ENCODE results near the gene CBFA2T3. TPM values are rescaled to one million over a fixed set of nuclear protein-coding genes. Genes with fewer than 3 reads are reported as not detected.

CBFA2T3 gene
- total RNA-seq, 2 donors from 2014 or later, result 10.5 to 15.7 TPM

DNA sequence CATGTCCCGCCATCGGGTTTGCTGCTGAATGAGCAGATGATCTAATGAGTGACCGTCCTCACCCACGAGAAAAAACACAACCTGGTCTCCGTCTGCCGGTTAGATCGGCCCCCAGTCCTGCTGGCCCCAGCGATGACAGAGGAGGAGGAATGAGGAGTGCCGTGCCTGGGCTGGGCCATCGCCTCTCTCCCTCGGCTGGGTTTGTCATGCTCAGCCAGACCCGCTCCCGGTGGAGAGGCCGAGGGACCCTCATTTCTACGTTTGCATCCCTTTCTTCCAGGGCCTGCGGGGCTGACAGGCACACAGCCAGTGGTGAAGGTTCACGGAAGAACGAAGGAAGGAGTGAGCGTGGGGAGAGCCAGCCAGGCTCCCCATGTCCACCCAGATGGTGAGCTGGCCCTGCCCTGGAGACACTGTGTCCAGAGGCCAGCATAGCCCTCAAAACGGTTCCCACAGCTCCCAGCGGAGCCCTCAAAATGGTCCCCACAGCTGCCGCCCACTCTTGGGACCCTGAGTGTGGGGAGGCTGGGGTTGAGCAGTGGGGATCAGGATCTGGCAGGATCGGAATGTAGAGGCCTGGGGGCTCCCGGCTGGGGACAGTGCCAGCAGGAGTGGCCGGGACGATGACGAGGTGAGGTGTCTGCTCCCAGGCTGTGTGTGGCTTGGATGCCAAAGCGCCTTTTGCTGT, 23.9 kb downstream of the CBFA2T3 start:
- ATAC-seq (no peak), DNase-seq (no peak)
- intact Hi-C loops (cut with DNase I, micrococcal nuclease), result no loop called here

DNA sequence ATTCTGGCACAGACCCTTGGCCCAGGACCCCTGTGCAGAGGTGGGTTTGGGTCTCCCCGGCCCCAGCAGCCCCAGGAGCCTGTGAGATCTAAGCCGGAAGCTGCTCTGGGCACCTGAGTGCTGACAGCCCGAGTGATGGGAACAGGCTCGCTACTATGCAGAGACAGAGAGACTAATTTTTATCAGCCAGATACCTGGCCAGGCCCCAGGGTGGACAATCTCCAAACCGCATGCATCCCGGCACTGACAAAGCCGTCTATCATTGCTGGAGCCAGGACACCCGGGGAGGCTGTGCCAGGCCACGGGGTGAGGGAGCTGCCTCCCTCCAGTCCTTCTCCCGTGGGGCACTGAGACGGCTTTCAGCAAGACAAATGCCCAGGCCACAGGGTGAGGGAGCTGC, 25.0 kb downstream of the CBFA2T3 start:
- intact Hi-C loops (cut with DNase I, micrococcal nuclease), result no loop called here
- DNase-seq, result no peak
- no peak for ATAC-seq

DNA sequence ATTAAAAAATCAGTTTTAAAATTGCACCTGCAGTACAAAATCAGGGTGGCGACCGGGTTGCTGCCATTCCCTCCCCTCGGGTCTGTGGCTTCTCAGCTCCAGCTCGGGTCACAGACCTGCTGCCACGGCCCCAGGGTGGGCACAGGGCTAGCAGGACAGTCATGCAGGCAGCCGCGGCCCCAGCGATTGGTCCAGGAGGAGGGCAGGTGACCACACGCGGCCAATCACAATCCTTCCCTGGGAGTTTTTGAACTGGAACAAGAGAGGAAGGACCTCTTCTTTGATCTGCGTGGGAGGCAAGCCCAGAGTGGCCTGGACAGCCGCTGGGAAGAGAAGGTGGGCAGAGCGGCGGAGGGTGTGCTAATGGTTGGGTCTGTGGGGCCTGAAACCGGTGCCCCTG, 25.5 kb downstream of the CBFA2T3 start:
- intact Hi-C loops (cut with DNase I, micrococcal nuclease), result no loop called here
- no peak for ATAC-seq
- no peak for DNase-seq

DNA sequence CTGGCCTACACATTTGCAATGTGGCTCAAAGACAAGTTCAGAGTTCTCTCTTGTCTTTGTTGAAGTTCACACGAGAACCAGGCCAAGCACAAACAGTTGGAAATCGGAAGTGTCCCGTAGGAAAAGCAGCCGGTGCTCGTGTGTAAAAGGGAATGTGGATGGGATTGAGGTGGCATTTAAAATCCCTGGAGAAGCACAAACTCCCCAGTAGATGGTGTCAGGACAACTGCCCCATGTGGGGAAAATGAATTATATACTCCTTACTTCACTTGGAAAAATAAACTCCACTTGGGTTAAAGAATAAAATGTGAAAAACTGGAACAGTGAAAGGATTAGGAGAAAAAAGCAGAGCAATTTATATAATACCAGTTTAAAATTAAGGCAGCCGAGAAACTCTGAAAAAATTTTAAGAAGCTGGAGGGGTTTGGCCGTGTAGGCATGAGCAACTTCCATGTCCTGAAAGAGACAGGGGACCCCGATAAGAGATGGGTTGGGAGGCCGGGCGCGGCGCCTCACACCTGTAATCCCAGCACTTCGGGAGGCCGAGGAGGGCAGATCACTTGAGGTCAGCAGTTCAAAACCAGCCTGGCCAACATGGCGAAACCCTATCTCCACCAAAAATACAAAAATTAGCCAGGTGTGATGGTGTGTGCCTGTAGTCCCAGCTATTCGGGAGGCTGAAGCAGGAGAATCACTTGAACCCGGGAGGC, 28.1 kb downstream of the CBFA2T3 start:
- ATAC-seq, result no peak
- intact Hi-C loops (cut with DNase I, micrococcal nuclease), result loop anchor here in 1 of 2 donors (10.0 kb wide), 1 partner anchor 266 kb away; the partner anchor contains the start of gene ZNF778
- DNase-seq, result no peak

DNA sequence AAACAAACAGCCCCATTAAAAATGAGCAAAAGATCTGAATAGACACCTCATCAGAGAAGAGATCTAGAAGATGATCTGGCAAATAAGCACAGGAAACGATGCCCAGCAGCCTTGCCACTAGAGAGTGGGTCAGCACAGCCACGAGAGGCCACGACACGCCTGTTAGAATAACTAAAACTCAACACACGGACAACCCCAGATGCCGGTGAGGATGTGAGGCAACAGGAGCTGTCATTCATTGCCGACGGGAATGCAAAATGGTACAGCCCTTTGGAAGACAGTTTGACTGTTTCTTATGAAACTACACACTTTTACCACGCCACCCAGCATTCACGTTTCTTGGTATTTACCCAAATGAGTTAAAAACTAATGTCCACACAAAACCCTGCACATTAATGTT, 31.5 kb downstream of the CBFA2T3 start:
- DNase-seq, result no peak
- intact Hi-C loops (cut with DNase I, micrococcal nuclease), result loop anchor here in 1 of 2 donors (10.0 kb wide), 1 partner anchor 269 kb away; the partner anchor contains the start of gene ZNF778
- ATAC-seq, result no peak

DNA sequence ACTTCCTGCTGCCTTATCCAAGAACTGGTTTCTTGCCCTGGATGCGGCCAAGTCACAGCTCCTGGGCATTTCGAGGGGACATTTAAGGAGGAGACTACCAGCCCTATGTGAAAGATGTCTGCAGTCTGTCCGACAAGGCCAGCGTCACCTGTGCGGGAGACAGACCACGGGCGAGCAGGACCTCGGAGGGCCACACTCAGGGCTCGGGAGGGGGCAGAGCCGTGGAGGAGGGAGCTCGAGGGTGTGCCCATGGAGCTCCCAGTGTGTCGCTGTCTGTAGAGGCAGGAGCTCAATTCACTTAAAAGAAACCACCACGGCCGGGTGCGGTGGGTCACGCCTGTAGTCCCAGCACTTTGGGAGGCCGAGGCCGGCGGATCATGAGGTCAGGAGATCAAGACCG, 33.3 kb downstream of the CBFA2T3 start:
- DNase-seq, result no peak
- ATAC-seq, result no peak
- intact Hi-C loops (cut with DNase I, micrococcal nuclease), result loop anchor here in 1 of 2 donors (10.0 kb wide), 1 partner anchor 271 kb away; the partner anchor contains the start of gene ZNF778

DNA sequence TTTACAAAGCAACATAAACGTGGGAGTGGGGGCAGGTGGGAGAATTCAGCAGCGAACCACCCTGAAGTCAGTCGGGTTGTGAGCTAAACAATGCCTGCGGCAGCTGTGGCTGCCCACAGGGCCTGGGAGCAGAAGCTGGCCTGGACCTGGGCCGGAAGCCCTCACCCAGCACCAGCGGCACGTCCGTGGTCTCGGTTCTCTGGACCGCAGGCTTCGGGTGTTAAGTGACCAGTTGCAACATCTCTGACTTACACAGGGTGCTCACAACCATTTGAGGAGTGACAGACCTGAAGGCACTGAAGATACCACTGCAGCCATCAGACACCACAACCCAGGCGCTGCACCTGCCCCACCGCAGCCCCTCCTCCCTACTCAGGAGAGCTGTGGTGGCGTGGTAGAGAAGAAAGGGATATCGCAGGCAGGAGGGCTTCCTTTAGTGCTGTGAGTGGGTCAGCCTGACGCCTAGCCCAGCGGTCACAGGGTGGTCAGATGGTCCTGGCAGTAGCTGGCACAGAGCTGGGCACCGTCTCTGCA, 33.8 kb downstream of the CBFA2T3 start:
- intact Hi-C loops (cut with DNase I, micrococcal nuclease), result loop anchor here in 1 of 2 donors (10.0 kb wide), 1 partner anchor 272 kb away; the partner anchor contains the start of gene ZNF778
- DNase-seq (no peak), ATAC-seq (no peak)

DNA sequence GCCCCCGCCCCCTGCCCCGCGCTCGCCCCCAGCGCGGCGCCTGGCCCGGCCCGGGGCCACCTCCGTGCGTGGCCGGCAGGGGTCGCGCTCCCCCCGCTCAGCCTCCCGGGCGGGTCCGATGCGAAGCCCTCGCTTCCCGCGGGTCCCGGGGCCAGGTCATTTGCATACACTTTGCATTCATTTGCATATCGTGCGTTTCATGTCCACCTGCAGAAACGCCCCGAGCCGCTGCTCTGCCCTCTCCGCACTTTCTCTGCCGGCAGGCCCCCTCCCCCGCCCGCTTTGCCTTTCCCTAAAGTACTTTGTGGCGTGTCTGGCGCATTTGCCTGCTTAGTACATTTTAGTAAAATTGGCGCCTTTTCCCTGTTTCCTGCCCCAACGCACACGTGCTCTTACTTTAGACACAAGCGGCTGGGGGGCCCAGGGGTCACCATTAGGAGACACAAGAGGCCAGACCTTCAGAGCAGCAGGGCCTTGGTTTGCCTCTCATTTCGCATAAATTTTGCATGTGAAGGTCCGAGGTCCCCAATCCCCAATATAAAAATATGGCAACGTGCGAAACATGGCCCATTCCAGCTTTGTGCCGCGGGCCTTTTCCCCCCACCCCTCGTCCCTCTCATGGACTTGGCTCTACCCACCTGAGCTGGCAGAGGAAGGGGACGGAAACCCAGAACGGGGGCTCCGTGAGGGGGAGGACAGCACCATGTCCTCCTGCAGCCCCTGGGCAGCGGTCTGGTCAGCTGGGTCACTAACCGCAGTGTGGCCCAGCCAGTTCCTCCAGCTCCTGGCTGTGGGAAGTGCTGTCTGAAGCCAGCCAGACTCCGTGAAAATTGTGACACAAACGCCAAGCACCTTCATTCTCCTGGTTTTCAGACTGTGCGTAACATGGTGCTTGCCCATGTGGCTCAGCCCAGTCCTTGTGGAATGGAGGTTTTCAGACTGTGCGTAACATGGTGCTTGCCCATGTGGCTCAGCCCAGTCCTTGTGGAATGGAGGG, 34.8 kb downstream of the CBFA2T3 start:
- DNase-seq, result peak in 1 of 2 donors; percentile 72
- intact Hi-C loops (cut with DNase I, micrococcal nuclease), result loop anchor here in 1 of 2 donors (10.0 kb wide), 1 partner anchor 273 kb away; the partner anchor contains the start of gene ZNF778
- peak; percentile 59 for ATAC-seq

DNA sequence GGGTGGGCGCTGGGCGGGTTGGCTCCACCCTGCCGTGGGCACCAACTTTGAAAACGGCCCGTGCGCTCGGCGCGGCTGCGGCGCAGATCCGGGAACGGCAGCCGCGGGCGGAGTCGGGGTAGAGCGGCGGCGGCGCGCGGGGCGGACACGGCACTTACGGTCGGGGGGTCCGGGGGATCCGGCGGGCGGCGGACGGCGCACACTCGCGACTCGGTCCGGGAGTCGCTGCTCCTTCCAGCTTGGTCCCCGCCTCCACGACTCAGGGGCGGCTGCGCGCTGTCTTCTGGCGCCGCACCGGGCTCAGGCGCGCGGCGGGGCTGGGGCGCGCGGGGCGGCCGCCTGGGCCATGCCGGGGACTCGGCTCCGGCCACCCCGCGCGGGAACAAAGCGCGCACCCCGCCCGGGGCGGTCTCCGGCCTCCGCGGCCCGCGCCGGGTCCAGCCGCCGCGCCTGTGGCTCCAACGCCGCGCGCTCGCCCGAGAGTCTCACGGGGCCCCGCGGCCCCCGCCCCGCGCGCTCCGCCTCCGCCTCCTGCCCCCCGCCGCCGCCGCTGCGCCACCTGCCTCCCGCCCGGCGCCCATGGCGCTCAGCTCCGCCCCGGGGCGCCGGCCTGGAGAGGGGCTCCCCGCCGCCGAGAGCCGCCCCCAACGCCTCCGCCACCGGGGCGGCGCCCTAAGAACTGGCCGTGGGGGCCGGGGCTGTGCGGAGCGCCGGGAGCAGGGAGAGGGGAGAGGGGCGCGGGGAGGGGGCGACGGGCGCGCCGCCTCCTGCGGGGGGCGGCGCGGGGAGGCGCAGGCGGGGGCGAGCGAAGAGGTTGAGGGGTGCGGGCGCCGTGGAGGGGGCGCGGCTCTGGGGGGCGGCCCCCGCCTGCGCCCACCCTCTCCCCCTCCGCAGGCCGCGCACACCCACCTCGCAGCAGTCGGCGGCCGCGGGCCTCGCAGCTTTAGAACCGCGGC, 35.9 kb downstream of the CBFA2T3 start:
- intact Hi-C loops (cut with DNase I, micrococcal nuclease), result loop anchor here in 1 of 2 donors (10.0 kb wide), 1 partner anchor 274 kb away; the partner anchor contains the start of gene ZNF778
- ATAC-seq, result peak; percentile 34
- DNase-seq, result peak in 1 of 2 donors; percentile 57

DNA sequence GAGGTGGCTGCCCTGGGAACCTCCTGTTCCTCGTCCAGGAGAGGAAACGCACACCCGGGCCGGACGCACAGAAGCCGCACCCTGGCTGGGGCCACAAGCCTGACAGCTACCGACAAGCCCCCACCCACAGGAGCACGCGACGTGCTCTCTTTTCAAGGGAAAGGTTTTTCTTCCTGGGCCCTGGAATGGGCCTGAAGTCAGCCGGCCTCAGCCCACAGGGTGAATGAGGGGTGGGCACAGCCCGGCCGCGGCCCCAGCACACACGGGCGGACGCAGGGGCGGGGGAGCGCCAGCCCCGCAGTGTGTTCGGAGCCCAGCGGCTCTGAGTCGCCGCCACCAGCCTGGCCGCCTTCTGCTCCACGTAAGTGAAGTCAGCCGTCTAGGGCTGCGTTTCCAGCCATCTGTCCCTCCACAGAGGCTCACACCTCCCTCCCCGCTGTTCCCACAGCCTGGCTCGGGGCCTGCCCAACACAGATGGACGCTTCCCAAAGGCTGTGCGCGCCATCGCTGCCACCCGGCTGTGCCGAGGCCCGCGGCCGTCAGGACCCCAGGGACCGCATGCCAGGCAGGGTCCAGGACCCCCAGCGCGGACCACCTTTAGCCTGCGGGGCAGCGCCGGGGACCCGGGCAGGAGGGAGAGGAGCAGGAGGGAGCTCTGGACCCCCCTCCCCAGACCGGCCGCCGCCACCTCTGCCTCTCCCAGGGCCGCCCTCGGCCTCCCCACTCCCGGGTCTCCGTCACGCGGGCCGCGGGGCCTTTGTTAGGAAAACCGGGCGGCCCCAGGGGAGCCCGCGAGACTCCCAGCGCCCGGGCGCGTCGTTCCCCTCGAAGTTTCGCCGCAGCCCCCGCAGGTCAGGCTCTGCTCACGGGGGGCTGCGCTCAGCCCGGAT, 36.8 kb downstream of the CBFA2T3 start:
- intact Hi-C loops (cut with DNase I, micrococcal nuclease), result loop anchor here in 1 of 2 donors (10.0 kb wide), 1 partner anchor 275 kb away; the partner anchor contains the start of gene ZNF778
- ATAC-seq (peak; percentile 29), DNase-seq (peak in 1 of 2 donors; percentile 53)

DNA sequence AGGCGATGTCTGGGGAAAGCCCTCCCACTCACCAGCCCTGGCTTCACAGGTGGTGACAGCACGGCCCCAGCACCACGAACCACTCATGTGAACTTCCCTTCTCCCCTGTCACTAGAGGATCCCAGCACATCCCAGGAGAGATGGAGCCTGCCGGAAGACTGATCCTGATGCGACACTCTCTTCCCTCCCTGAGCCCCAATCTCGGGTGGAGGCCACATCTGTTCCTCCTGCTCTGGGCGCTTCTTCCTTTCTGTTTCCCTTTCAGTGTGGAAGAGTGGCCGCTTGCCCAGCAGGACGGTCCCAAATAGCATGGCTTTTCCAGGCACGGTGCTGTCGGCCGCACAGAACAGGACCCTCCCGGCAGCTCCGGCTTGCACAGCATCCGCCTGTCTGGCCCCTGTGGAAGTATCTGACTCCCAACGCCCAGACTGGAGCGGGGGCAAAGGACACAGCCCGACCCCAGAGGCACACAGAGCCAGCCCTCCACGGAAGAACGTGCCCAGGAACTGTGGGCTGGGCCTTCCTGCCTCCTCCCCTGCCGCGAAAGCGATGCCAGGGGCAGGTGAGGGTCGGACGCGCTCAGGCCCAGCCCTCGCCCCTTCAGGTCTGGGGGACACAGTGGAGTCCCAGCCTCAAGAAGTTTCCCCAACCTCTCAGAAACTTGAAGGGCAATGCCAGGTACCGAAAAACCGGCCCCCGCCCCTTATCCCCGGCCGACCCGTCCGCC, 37.6 kb downstream of the CBFA2T3 start:
- ATAC-seq (no peak), DNase-seq (no peak)
- intact Hi-C loops (cut with DNase I, micrococcal nuclease), result no loop called here

DNA sequence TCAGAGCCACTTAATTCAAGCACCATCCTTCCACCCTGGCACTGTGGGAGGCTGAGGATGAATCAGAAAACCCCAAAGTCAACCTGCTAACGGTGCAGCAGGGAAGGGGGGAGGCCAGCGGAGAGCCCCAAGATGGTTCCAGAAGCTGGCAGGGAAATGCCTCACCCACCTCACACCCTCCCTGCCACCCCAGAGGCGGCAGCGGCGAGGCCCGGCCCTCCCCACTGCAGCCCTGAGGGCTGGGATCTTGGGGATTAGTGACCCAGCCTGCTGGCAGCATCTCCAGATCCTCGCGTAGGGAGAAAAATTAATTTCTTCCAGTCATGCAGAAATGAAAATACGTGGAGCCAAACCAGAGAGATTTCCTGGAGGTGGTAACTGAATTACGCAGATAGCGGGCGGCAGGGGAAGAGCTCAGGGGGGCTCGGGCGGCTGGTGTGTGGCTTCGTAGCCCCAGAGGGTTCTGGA, 38.2 kb downstream of the CBFA2T3 start:
- ATAC-seq (no peak), DNase-seq (no peak)
- intact Hi-C loops (cut with DNase I, micrococcal nuclease), result no loop called here

DNA sequence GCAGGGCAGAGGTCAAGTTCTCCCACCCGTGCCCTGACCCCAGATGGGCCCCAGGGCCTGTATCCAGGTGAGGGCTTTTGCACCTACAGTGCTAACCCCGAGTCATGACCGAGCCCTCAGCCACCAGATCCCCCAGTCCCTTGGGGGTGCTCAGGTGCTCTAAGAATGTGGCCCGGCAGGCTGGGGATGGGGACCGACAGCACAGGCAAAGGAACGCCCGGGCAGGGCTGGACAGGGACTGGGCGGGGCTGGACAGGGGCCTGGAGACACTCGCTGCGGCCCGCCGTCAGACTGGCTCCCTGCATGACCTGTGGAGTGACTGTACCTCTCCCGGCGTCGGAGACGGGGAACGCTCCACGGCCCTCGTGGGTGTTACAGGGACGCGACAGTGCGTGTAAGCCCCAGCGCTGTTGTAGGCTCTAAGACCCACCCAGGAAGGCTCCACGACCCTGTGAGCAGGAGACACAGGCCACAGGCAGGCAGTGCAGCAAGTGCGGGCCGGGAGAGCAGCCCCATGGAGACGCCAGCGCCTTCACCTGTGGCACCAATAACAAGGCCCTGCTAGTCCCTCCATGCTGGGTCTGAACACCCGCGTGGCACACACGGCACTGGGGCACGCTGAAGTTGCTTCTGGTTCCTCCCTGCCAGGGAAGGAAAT, 38.8 kb downstream of the CBFA2T3 start:
- DNase-seq (no peak), ATAC-seq (no peak)
- intact Hi-C loops (cut with DNase I, micrococcal nuclease), result no loop called here

DNA sequence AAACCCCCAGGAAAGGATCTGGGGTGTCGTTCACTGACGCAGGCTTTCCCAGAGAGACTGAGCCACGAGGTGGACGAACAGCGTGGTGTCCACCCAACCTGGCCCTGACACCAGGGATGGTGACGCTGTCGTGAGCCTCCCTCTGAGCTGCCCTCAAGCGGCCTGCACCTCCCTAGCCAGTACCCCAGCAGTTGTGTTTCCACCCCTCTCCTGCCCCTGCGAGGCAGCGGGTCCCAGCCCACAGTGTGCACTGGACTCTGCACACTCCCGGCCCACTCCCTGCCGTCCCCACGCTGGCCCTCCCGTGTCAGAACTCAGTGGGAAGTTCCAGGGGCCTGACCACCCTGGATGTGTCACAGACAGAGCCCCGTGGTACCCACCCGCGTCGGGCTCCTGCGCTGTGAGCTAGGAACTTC, 39.8 kb downstream of the CBFA2T3 start:
- DNase-seq (no peak), ATAC-seq (no peak)
- intact Hi-C loops (cut with DNase I, micrococcal nuclease), result no loop called here

DNA sequence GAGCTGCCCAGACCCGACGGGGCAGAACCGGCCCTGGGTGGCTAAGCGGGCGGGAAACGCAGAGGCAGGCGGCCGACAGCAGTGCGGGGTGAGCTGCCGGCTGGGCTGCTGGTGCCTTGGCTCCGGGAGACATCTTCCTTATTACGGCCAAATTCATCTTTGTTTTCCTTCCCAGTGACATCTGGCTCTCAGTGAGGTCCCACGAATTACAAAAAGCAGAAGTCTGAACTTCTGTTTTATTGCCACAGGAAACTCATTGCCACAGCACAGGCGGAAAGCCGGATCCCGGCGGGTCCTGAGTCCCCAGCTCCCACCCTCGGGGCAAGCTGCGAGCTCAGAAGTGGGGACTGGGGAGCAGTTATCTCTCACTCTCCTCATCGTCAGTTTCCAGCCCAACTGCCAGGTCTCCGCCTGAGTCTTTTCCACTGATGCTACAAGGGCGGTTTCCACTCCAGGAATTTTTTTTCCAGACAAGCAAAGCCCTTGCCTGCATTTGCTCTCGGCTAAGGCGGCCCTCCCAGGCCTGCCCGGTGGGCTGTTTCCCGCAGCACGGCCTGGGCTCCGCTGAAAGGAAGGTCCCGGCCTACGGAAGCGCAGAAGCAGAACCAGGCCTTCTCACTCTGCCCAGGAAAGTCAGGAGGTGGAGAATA, 40.3 kb downstream of the CBFA2T3 start:
- peak; percentile 47 for ATAC-seq
- peak in 1 of 2 donors; percentile 47 for DNase-seq
- intact Hi-C loops (cut with DNase I, micrococcal nuclease), result no loop called here

Data from left colon (tissue), 2 donors.